ENCODE data around the gene SLC35G3.
"Not testable (repeated sequence)": the region's sequence is repeated elsewhere in the genome, so short reads cannot be mapped to it uniquely, and the experiment has no call there.

Gene SLC35G3

GRCh38 chr17:35164716-35165115 lies 29.5 kb downstream of the SLC35G3 start:
- DNase-seq (no peak), ATAC-seq (no peak)

DNA sequence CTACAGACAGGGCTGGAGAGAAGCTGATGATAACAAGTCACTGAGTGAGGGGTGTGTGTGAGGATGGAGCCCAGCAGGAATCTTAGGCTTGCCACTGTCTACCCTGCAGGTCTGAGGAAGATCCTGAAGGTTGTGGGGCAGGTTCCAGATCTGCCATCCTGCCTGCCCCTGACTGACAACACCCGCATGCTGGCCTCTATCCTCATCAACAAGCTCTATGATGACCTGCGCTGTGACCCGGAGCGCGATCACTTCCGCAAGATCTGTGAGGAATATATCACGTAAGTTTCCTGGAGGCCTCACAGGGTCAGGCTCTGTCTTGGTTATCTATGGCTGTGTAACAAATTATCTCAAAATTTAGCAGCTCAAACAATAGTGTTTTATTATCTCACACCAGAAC lies 30.3 kb downstream of the SLC35G3 start:
- DNase-seq: no peak
- no peak for ATAC-seq

- no peak for DNase-seq
- ATAC-seq: no peak
Measured at GRCh38 chr17:35162755-35163154, 31.4 kb downstream of the SLC35G3 start.

DNA sequence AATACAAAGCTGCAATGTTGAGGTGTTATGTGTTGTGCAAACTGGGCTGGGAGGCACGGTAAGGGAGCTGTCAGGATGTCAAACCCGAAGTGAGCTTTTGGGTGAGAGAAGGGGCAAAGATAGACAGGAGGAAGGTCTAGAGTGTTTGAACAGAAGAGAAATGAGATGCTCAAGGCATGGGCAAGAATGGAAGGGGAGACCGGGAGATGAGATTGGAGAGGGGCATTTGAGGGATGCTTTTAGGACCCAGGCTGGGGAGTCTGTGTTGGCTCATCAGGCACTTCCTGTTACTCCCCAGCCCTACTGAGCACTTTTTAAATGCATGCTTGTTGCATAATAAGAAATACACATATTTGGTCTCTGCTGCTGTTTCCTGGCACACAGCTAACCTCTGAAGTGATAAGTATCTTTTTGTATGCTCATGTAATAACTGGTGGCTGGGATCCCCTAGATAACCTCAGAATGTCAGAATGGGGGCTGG lies 32.9 kb downstream of the SLC35G3 start:
- ATAC-seq (peak; percentile 29), DNase-seq (no peak)

DNA sequence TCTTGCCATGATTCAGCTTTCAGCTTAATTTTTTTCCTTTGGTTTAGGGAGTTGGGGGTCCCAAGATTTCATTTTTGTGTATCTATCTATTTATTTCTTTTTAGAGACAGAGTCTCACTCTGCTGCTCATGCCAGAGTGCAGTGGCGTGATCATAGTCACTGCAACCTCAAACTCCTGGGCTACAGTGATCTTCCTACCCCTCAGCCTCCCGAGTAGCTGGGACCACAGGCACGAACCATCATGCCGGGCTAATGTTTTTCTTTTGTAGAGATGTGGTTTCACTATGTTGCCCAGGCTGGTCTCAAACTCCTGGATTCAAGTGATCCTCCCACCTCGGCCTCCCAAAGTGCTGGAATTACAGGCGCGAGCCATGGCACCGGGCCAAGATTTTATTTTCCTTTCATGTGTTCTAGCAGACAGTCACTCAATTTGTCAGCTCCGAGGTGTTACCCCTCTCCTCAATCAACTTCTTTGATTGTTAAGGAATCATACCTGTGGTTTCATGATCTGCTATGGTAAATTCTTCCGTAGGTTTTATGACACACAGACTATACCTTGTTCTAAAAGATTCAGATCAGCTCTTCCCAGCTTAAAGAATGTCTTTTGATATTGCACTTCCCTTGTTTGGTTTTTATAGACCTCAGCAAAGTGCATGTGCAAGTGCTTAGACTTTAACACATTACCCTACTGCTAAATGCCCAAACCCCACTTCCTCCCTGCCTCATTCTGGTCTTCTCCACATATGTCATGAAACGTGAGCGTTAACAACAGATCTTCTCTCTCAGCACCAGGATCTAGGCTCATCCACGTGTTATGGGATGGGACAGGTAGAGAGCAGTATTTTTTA lies 33.6 kb downstream of the SLC35G3 start:
- ATAC-seq: peak; percentile 57
- DNase-seq: peak; percentile 48

DNA sequence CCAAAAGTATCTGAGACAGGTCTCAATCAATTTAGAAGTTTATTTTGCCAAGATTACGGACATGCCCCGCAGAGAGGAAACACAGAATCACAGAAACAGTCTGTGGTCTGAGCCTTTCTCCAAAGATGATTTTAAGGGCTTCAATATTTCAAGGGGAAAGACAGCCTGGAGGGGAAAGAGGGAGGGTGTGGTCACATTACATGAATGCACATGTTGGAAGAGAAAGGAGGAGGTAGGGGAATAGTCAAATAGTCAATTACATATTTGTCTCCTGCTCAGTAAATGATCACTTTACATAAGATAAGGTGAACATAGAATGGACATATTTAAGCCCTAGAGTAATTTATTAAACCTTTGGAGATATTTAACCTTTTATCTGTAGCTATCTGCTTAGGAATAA lies 34.3 kb downstream of the SLC35G3 start:
- ATAC-seq: no peak

DNA sequence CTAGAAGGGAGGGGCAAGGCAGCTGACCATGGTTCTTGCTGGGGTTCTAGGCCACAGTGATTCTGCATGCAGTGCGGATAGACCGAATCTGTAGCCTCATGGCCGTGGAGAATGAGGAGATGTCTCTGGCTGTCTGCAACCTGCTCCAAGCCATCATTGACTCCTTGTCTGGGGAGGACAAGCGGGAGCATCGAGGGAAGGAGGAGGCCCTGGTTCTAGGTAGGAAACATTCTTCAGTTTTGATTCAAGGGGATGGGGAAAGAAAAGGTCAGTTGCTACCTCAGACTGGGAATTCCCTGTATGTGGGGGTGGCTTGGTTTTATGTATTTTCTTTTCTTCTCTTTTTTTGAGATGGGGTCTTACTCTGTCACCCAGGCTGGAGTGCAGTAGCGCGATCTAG lies 38.9 kb downstream of the SLC35G3 start:
- no peak for DNase-seq
- ATAC-seq: no peak

More for the DNA sequence above, 34.3 kb downstream of the SLC35G3 start:
- DNase-seq: no peak

DNA sequence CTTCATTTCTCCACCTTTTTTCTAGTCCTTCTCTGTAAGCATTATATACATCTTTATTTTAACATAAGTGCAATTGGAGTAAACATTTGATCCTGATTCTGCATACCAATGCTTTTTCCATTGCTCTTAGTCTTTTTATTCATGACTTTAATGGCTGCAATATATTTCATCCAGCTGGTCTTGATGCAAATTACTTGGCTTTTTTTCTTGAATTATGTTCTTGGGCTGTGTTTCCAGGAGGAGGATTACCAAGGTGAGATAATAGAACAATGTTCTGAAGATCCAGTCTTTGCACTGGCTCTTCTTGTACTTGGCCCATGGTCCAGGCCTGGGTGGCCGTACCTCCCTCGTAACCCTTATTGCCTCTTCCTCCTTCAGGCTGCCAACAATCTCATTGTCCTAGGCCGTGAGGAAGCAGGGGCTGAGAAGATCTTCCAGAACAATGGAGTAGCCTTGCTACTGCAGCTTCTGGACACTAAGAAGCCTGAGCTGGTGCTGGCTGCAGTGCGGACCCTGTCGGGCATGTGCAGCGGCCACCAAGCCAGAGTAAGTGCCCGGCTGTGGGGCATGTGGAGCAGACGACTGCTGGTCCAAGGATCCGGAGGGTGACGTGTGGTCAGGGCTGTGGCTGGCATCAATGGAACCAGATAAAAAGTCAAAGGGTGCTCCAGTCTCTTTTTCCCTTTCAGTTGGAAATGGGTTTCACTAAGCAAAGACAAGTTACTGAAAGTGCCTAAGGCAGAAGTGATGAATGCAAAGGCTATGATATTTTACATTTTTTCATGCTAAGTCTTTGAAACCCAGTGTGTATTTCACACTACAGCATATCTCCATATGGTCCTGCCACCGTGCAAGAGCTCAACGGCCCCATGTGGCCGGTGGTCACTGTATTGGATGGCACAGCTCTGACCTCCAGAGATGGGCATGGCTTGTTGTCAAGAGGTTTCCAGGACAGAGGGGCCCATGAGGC lies 39.7 kb downstream of the SLC35G3 start:
- ATAC-seq (no peak), DNase-seq (no peak)

GRCh38 chr17:35152421-35153140 lies 41.6 kb downstream of the SLC35G3 start:
- DNase-seq: no peak
- ATAC-seq: no peak

- not testable (repeated sequence) for ATAC-seq, DNase-seq
Measured at GRCh38 chr17:35151080-35151479, 43.1 kb downstream of the SLC35G3 start.

DNA sequence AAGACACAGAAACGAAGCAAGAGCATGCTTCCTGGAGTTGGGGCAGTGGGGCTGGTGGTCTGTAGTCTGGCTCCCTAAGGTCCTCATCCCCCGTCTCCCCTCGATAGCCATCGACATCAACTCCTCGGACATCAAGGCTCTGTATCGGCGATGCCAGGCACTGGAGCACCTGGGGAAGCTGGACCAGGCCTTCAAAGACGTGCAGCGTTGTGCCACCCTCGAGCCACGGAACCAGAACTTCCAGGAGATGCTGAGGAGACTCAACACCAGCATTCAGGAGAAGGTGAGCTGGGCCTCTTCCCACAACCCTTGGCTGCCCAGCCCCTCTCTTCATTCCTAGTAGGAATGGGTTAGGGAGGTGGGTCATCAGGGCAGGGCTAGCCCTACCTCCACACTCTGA lies 44.3 kb downstream of the SLC35G3 start:
- DNase-seq: no peak
- no peak for ATAC-seq

DNA sequence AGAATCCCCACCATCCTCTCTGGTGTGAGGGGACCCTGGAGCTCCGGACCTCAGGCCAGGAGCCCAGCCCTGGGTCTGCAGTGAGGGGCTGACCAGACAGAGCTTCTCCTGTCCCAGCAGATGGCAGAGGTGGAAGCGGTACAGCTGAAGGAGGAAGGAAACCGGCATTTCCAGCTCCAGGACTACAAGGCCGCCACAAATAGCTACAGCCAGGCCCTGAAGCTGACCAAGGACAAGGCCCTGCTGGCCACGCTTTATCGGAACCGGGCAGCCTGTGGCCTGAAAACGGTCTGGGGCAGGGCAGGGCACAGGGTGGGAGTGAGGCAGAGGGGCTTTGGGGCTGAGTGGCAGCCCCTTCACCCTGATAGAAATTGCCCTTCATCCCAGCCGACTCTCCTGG lies 46.0 kb downstream of the SLC35G3 start:
- no peak for DNase-seq
- no peak for ATAC-seq

DNA sequence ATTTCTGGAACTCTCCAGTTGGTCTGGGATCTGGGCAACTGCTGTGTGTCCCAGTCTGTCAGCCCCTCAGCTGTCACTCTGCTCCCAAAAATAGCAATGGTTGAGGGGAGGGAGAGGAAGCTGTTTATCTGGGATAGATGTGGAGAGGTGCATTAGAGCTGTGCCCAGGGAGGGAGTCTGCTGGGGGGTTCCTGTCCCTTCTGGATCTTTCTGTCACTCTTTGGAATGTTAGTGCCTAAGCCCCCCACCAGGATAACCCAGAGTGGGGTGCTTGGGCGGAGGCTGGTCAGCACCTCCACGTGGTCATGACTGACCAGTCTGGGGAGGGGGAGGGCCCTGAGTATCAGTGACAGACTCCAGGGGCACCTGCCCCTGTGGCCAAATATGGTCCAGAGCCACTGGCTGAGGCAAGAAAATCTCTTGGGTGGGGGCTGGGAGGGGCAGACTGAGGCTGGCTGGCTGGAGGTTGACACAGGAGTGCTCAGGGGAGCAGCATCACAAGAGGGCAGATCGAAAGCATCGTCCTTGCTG lies 46.8 kb downstream of the SLC35G3 start, which contains the start of gene UNC45B:
TSS of gene UNC45B (plus strand) at position 443 of the 531 bp plus-strand sequence. CDS start 447 bp downstream, outside the sequence.
- DNase-seq: no peak
- ATAC-seq: no peak

DNA sequence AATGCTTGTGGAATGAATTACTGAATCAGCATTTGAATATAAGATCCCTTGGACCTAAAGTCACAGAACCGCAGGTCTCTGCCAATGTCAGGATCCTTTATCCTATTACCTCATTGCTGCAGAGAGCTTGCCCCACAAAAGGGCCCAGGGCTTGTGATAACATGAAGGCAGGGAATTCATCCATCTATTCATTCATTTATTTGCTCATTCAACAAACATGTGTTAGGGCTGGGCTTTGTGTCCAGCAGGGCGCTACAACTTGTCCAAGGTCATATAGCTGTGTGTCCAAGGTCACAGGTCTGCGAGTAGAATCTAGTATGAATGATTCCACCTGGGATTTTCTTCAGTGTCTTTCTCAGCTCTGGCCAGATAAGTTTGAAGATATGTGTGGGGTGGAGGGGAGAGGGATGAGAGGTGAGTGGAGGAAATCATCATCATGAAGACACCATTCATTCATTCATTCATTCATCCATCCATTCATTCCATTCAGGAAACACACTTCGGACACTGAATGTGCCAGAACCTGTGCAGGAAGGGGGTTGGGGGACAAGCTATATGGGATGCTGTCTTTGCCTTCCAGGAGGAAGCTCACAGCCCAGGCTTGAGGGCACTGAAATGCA lies 47.9 kb downstream of the SLC35G3 start:
- no peak for DNase-seq
- ATAC-seq: no peak

- ATAC-seq (no peak), DNase-seq (no peak)
Measured at GRCh38 chr17:35144840-35145239, 49.4 kb downstream of the SLC35G3 start.

Data from stimulated activated naive CD8-positive, alpha-beta T cell treated with anti-CD3 and anti-CD28 coated beads, Interleukin-15, Interleukin-2, amounts not matched to agents 100 U/mL and 50 U/mL, for 24 hours (primary cell).